GM21390 (cell line): Measurements from ENCODE around the gene MYO1D.
"Not testable (repeated sequence)": the region's sequence is repeated elsewhere in the genome, so short reads cannot be mapped to it uniquely, and the experiment has no call there.

ENCODE experiments used
- ATAC-seq: cut with Tn5 transposase; IDR thresholded peaks from one replicate; pipeline ENCODE4 v1.9.1; 2021; ENCODE audit not compliant: unreplicated experiment

MYO1D gene

DNA sequence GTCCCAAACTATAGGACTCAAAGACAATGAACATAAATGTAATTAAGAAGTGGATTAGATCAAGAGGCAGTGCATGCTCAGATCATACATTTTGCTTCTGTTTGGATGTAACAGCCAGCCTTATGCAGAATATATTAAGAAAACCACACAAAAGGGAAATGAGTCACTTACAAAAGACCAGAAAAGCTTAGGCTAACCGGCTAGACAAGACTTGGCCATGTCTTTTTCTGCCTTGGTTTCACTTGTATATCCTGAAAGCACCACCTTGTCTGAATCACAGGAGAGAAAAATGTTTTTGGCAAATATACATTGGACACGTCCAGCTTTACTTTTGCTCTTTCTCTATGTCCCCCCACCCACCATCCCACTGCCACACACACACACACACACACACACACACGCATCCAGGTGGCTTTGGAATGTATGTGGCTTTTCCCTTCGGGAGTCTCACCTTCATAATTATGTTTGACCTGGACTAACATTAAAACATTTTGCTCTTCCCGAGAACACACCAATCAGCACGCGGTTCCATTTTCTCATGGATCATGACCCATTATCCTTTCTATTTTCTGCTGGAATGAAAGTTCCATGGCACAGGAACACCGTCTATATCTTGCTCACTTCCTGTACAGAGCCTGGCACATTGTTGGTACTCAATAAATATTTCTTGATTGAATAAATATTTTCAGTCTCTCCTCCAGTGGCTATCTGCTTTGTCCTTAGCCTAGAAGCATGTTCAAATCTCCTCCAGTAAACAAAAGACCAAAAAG, 325.6 kb downstream of the MYO1D start:
- peak; percentile 64 for ATAC-seq

DNA sequence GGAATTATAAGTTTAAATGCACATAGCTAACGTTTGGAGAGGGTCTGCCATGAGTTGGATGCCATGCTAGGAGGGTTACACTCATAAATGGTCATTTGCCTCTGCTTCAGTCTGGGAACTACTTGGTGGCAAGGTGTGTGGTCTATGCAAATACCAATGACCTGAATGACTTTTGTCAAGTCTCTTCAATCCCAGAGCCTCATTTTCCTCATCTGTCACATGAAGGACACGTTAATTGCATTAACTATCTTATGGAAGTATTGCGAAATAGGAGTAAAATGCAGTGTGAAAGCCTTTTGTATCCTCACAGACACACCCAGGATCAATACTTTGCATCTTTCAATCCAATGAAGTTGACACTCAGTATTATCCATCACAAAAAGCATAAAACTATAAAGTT, 327.4 kb downstream of the MYO1D start:
- ATAC-seq = no peak

DNA sequence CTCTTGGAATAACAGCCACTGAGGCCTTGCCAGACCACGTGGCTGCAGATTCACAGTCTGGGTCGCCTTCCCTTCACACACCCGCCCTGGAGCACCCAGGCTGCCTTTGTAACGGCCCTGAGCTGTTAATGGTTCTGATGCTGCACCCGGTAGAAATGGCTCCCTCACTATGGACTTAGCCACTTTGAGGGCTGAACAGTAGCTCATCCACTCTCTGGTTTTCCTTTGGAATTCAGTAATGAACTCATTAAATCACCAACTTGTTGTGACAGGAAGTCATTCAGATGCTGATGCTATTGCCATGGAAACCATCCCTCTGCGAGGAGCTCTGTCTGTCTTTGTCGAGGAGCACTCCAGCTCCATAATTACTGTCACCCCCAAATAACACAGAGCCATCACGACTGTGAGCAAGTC, 330.9 kb downstream of the MYO1D start:
- no peak for ATAC-seq

DNA sequence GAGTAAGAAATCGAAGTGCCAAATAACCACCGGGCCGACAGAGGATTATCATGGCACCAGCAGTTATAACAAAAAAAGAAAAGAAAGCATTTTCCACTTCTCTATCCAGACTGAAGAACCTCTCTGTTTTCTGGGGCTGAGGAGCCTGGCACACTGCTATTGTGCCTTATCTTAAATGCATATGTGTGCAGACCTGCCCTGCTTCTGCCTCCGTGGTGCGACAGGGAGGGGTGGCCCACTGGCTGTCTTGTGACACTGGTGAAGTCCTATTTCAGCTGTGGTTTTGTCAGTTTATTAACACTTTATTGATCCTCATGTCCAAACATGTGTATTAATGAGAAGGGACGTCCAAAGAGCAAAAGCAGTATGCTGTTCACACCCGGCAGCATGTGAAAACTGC, 334.7 kb downstream of the MYO1D start:
- ATAC-seq = no peak

DNA sequence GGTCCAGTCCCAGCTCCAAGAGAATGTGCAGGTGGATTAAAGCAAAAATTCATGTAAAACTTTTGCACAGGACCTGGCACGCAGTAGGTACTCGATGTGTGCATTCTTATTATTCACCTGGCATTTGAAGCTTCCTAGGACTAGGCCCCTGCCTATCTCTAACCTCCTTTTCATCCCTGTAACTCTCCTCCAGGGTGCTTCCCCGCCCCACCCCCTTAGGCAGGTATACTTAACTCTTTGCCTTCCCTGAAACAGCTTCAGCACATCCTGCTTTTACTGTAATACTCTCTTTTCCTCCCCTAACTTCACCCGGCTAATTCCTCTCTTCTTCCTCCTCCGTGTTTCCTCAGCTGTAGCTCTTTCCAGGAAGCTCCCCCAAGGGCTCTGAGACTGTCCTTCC, 335.3 kb downstream of the MYO1D start:
- no peak for ATAC-seq

DNA sequence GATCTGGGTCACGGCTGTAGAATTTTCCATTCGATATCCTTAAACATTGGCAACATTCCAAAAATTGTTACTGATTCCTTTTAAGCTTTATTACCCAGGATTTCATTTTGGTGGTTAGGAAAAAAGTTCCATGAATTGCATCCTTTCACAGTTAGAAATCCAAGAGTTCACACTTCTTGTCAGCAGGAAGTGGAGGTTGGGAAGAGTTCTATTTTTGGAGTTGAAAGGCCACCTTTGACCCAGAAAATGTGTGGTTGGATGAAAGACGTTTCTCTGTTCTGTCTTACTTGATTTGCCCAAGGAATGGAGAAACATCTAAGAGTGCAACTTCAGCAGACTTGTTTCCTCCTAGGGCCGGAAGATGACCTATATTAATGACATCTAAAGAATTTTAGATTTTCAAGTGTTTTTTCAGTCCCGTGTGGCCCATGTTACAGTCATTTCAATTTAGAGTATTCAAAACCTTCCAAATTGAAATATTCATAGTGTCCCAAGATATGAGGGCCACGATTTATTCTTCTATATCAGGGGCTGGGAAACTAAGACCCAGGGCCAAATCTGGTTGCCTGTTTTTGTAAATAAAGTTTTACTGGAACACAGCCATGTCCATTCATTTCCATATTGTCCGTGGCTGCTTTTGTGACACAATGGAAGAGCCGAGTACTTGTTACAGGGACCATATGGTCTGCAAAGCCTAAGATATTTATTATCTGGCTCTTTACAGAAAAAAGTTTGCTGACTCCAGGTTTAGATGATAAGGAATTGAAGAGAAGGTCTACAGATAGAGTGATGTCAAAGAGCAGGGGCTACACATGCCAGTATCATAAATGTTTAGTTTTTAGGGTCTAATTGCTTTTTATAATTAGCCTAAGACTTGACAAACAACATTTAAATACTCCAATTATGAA, 339.9 kb downstream of the MYO1D start:
- ATAC-seq = no peak

DNA sequence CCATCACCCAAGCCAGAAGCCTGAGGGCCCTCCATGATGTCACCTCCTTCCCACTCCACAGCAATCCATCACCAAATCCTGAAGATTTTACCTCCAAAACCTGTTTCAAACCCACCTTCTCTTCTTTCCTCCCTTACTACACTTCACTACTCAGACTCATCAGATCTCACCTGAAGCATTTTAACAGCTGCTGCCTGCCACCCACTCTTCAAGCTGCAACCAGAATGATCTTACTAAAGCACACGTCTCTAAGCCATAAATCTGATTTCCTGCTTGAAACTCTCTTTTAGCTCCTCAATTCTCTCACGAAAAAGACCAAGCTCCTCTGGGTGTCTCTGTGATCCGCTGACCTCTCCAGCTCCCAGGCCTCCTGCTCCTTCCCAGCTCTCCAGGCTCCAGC, 343.6 kb downstream of the MYO1D start:
- ATAC-seq = no peak

DNA sequence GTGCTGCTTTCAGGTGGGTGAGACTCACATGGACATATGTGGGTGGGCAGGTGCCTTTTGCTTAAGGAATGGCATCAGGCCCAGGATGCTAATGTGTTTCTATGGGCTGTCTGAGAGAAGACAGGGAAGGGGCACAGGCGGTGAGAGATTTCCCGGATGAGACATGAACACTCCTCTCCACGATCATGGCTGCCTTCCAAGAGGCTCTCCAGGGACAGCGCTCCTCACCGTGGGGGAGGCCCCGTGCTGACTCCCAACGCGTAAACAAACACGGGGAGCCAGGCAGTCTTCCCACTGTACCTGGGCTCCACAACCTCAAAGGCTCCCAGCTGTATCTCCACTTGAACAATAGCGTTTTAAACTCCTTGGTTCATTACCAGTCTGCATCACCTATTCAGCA, 347.3 kb downstream of the MYO1D start:
- no peak for ATAC-seq

DNA sequence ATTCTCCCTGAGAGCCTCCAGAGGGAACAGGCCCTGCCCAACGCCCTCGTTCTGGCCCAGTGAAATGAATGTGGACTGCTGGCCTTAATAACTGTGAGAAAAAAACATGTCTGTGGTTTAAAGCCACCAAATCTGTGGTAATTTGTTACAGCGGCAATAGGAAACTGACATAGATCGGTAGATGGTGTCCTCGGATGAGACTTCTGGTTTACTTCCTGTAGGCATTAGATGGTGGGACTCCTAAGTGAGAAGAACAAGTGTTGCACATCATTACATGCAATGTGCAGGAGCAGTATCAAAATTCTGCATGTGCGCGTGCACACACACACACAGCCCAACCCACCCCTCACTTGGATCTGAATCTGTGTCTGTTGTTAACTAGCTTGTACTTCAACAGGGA, 348.1 kb downstream of the MYO1D start:
- no peak for ATAC-seq

DNA sequence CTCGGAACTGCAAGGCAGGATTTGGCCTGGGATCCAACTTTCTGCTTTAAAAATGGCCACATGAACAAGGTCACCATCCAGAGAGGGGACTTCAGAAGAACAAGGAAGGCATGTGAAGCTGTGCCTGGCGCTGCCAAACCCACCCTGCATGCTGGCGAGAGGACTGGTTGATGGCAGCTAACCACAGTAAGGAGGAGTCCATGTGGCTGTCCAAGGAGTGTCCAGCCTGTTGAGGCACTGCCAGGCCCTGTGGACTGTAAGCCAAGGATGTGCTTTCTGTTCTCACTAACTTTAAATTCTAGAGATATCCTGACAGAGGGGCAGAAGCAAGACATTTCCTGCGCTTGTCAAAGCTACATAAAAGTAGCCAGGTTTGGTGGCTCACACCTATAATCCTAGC, 349.8 kb downstream of the MYO1D start:
- no peak for ATAC-seq

DNA sequence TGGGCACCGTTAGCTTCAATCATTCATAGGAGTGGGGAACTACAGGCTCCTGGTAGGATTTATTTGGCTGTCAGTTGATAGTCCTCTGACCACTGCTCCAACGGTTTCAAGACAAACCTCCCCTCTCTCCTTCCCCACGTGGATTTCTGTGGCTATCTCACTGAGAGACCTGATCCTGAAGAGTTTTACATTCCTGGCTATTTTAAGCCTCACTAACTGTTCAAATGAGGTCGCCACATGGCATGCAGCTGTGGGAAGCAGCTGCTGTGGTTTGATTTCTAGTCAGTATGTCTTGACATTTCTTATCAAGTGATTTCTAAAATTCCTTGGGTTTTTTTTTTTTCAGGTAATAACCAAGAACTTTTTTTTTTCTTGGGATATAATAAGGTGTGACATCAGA, 351.8 kb downstream of the MYO1D start:
- ATAC-seq = no peak

DNA sequence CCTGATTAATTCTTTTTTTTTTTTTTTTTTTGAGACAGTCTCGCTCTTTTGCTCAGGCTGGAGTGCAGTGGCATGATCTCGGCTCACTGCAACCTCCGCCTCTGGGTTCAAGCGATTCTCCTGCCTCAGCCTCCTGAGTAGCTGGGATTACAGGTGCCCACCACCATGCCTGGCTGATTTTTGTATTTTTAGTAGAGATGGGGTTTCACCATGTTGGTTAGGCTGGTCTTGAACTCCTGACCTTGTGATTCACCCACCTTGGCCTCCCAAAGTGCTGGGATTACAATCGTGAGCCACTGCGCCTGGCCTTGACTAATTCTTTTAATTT, 352.4 kb downstream of the MYO1D start:
- ATAC-seq = not testable (repeated sequence)

DNA sequence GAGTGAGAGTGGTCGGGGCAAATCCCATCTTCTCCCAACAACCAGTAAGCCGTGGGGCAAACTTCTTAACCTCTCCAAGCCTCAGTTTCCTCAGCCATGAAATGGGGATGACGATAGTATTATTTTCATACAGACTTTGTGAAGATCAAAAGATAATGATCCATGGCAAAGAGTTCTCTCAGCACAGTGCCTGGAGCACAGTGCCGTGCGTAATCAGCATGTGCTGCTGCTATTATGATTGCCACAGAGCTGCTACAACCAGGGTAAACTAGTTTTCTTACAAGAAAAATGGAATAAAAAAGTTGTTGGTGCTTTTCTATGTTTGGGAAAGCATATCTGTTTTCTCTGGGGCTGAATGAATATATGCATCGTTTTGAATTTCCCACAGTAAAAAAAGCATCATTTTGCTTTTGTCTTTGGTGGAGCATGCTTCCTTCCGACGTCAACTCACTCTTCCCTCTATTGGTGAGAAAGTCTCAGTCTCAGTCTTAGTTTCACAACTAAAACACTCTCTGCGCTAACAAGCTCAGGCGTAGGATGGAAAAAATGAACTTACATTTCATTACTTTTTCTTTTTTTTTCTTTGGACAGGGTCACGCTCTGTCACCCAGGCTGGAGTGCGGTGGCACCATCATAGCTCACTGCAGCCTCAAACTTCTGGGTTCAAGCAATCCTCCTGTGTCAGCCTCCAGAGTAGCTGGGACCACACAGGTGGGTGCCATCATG, 352.9 kb downstream of the MYO1D start:
- ATAC-seq = peak; percentile 55

DNA sequence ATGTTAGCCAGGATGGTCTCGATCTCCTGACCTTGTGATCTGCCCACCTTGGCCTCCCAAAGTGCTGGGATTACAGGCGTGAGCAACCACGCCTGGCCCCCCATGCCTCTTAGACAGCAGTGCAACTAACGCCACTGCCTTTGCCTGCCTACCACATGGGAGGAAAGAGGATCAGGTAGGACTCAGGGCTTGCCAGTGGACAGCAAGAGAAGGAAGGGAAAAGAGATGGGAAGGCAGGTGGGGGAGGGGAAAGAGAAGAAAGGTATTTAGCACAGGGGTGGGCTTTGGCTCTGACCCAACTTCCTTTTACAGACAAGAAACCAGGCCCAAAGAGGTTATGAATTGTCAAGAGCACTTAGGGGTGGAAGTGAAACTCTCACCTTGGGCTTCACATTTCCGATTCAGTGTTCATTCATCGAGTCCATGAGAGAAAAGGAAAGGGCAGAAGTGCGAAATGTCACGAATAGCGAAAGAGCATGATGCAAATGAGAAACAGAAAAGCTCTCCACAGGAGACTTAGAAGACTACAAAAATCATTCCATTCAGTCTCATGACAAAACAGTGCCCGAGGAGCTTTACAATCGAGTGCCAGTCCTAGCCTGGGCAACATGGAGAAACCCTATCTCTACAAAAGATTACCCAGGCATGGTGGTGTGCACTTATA, 353.8 kb downstream of the MYO1D start:
- ATAC-seq = peak; percentile 51

DNA sequence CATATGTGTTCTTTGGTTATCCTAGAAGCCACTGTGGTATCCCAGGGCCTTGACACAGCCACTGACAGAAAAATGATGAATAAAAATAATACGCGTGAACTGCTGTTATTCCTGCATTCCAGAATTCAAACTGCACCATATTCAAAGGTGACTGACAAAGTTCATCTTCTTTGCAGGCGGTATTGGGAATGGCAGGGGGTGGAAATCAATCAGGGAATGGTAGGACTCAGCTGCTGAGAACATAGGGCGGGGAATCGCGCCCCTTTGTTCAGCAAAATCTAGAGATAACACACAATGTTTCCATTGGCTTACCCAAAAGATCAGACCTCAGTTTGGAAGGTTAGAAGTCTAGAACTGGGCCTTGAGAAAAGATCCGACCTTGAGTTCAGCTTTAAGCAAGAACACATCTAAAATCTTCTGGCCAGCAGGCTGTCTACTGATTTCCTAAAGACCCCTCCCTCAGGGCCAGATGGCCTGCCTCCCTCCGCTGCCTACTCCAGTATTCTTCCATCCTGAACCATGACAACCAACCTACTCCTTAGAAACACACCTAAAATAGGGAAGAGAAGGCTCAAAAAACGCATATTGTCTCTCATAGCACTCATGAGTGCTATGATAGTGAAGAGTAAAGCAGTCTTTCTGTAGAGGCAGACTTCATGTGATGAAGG, 356.1 kb downstream of the MYO1D start:
- no peak for ATAC-seq

DNA sequence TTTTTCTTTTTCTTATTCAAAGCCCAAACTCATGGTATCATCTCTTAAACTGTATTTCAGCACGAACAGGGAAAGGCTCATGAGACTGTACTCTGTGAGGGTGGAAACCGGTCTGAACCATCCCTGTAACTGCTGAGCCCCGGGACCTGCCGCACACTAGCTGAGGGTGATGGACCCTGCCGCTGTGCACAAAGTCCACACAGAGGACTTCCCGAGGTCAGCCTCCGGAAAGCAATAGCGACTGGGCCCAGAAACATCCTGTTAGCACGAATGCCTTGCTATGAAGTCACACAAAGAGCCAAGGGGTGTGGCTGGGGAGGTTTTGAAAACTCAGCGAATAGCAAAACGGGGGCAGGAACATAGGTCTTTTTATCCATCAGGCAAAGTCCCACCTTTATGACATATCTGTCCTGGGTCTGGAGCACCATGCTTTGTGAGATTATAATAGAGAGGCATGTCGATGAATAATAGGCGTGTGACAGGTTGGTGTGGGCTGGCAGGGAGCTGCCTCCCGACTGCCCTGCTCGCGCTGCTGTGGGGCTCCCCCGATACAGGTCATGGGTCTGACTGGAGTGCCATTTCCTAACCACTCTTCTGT, 356.7 kb downstream of the MYO1D start:
- no peak for ATAC-seq

DNA sequence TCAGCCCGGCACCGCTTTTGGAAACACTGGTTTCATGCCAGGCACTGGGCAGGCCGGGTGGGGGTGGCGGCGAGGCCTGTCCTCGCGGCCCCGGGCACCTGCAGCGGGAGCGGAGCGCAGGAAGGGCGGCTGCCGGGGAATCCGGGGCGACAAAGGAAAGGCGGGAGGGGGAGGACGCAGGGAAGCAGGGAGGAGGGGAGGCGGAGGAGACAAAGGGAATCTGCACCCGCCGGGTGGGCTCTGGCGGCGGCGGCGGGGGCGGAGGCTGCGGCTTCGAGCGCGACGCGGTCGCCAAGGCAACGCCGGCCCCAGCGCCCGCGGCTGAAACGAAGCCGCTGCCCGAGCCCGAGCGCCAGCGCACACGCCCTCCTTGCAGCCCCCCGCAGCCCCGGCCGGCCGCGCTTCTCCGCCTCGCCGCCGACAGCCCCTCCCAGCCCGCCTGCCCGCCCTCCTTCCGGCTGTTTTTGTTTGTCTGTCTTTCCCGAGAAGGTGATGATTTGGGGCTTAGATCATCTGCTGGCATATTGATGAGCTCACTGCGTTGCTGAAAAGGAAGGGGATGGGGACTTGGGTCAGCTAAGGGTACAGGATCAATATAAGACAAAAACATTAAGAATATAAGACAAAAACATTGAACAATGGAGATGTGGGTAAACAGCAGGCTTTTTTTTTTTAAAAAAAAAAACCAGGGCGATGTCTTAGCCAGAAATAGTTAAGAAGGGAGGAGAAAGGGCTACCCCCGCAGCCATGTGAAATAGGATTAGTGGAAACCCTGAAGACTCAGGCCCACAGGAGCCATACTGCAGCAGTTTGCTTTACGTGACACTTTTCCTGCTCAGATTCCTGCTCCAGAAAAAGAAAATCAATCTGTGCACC, 357.5 kb downstream of the MYO1D start:
- no peak for ATAC-seq

DNA sequence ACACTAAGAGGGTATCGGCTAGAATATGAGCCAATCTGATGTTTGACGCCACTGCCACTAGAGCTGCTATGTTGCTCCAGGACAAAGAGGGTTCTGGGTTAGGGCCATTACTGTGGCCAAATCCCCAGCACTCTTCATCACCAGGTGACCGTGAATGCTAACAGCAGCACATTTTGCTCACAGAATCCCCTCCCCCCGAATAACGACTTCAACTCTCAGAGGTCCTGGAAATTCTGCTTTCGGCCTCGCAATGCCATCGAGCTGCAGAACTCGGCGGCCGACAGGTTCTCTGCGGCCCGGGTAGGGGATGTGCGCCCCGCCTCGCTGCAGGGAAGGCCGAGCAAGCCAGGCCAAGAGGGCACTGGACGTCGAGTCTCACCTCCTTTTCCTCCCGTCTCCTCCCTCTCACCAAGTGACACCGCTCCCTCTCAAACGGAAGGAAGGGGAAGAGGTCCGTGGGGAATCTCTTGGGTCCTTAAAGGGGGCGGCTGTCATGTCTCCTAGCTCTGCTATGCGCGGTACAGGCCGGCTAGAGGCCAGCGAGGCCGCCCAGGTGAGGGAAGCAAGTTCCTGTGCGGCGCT, 358.2 kb downstream of the MYO1D start:
- ATAC-seq = no peak

DNA sequence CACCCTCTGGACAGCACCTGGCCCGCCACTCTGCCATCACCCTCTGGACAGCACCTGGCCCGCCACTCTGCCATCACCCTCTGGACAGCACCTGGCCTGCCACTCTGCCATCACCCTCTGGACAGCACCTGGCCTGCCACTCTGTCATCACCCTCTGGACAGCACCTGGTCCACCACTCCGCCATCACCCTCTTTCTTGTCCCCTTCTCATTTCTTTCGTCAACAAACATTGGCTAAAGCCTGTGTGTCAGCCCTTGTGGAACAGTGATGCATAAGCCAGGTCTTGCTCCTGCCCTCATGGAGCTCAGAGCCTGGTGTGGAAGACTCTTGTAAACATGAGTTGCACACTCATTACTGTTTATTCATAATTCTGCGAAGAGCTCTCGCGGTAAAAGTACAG, 358.9 kb downstream of the MYO1D start:
- no peak for ATAC-seq
